Activated gamma-delta T cell treated with anti-CD3 and anti-CD28 coated beads, Interleukin-2, amount 50 U/mL, for 16 hours (primary cell): ENCODE results near the gene ZNF81.
"Not testable (repeated sequence)": the region's sequence is repeated elsewhere in the genome, so short reads cannot be mapped to it uniquely, and the experiment has no call there.

ENCODE experiments used
- DNase-seq: peaks from one replicate; pipeline ENCODE4 v3.0.0-alpha.2; 2020; ENCODE audit warnings: low read depth

Gene ZNF81

GRCh38 chrX:47936224-47936939, 99.7 kb downstream of the ZNF81 start:
- DNase-seq: no peak

- DNase-seq: no peak
Observed at GRCh38 chrX:47936940-47937317, 100.2 kb downstream of the ZNF81 start.

GRCh38 chrX:47940448-47940847, 103.7 kb downstream of the ZNF81 start:
- DNase-seq: no peak

- DNase-seq: no peak
Observed at GRCh38 chrX:47941423-47941822, 104.7 kb downstream of the ZNF81 start.

GRCh38 chrX:47955295-47955694, 118.6 kb downstream of the ZNF81 start:
- not testable (repeated sequence) for DNase-seq

GRCh38 chrX:47956016-47956415, 119.3 kb downstream of the ZNF81 start:
- DNase-seq: no peak

- not testable (repeated sequence) for DNase-seq
Observed at GRCh38 chrX:47958206-47958605, 121.5 kb downstream of the ZNF81 start.

GRCh38 chrX:47958761-47959342, 122.2 kb downstream of the ZNF81 start:
- no peak for DNase-seq

- DNase-seq: no peak
Observed at GRCh38 chrX:47960406-47960805, 123.7 kb downstream of the ZNF81 start.

- DNase-seq: not testable (repeated sequence)
Observed at GRCh38 chrX:47961830-47962229, 125.1 kb downstream of the ZNF81 start.

GRCh38 chrX:47965526-47965925, 128.8 kb downstream of the ZNF81 start:
- DNase-seq: not testable (repeated sequence)
